NCI-H2029 (cell line): ENCODE data around the gene ANKRD34A.
A peak's percentile ranks its signal among the peaks of the same experiment; 100 is the strongest.

Experiments
- DNase-seq: peaks from one replicate; lab custom pipeline; 2025; lab: John Stamatoyannopoulos, UW

Gene ANKRD34A

DNA sequence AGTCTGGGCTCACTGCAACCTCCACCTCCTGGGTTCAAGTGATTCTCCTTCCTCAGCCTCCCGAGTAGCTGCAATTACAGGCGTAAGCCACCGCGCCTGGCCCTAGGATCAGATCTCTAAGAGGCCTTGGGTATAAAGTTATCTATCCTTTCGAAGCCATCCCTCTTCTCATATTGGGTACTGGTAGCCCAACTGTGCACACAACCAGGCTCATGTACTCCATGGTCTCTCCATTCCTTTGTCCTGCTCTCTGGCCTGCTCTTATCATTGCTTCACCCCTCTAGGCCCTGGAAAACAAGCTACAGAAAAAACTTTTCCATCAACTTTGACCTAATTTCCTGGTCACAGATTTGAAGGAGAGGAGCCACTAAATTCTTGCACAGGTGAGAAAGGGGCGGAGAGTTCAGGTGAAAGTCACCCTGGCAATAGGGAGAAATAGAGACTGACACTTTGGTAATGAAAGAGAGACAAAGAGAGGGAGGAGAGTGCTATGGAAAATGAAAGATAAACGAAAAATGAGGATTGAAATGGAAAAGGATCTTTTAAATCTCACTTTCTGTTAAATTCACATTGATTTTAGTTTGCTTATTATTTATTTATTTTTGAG, 26.0 kb upstream of the ANKRD34A start:
- DNase-seq = no peak

GRCh38 chr1:145988773-145989172, 24.4 kb upstream of the ANKRD34A start:
- no peak for DNase-seq

DNA sequence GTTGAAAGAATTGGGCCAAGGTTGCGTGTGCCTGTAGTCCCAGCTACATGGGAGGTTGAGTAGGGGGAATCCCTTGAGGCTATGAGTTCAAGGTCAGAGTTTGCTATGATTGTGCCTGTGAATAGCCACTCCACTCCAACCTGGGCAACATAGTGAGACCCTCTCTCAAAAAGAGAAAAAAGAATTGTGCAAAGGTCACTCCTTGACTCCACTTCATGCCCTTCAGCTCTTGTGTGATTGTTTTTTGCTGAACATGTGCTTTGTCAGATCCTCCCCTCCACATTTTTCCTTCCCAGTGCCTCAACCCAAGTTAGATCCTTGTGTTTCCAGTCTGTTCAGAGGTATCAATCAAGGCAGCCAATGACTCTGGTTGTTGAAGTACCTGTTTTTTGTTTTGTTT, 23.6 kb upstream of the ANKRD34A start:
- no peak for DNase-seq

DNA sequence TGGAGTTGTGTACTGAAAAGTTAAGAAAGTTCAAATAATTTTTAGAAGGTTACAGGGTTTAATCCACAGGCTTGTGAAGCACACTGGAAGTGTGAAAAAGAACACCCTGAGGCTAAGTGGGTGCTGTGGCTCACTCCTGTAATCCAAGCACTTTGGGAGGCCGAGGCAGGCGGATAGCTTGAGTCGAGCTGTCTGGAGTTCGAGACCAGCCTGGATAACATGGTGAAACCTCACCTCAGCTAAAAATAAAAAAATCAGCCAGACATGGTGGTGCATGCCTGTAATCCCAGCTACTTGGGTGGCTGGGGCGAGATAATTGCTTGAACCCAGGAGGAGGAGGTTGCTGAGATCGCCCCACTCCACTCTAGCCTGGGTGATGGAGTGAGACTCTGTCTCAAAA, 22.2 kb upstream of the ANKRD34A start:
- no peak for DNase-seq

GRCh38 chr1:145985502-145986439, 21.4 kb upstream of the ANKRD34A start:
- DNase-seq = peak; percentile 93

GRCh38 chr1:145985129-145985501, 20.7 kb upstream of the ANKRD34A start:
- DNase-seq = no peak

DNA sequence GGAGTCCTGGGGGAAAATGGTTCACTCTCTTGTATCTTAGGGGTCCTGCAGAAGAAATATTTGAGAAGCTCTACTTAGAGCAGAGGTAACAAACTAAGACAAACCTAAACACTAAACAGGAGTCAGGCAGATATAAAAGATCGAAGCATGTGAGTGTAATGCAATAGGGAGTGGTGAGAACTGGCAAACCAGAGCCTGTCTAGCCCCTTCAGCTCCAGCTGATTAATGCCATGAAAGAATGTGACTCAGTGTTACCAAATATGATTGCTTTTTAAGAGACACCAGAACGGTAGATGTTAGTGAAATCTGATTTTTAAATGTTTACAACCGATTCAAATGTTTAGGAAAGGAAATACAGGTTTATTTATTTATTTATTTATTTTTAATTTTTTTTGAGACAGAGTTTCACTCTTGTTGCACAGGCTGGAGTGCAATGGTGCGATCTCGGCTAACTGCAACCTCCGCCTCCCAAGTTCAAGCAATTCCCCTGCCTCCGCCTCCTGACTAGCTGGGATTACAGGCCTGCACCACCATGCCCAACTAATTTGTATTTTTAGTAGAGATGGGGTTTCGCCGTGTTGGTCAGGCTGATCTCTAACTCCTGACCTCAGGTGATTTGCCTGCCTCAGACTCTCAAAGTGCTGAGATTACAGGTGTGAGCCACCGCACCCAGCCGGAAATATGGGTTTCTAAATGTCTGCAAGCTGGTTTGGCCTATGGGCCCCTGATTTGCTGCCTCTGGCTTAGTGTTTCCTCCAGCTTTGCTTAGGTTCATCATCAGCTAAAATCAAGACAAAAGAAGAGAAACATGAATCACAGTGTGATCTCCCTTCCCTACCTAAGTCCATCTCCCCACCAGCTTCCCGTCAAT, 19.8 kb upstream of the ANKRD34A start:
- DNase-seq = no peak

- peak; percentile 80 for DNase-seq
Measured at GRCh38 chr1:145983206-145983675, 18.9 kb upstream of the ANKRD34A start.

DNA sequence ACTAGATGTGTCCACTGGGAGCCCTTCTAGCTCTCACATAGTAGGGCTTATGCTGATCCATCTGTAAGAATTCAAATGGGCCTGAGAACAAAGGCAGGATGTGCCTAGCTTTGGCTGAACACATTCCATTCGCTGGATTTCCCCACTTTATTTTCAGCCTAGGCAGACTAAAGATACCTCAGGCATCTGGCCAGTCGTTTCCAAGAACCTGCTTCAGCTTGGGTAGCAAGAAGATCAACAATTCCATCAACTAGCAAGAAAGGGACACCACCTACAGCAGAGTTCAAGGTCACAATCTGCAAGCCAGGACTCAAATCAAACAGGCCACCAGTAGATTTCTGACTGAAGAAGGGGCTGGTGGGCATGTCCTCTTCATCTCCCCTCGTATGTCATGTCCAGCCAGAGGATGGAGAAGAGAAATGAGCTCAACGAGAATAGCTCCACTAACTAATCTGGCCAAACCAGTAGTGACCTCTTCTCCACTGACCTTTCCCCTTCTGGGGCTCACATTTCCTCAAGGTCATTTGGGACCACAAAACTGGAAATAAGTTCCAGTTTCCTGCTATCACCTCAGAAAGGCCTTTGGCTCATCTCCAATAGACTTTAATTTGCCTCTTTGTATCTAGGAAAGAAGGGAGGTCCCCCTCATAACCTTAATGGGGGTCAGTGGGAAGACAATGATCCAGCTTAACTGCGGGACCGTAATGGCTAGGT, 17.8 kb upstream of the ANKRD34A start:
- no peak for DNase-seq

GRCh38 chr1:145980457-145980994, 16.2 kb upstream of the ANKRD34A start:
- no peak for DNase-seq

GRCh38 chr1:145979746-145980456, 15.5 kb upstream of the ANKRD34A start:
- no peak for DNase-seq

- DNase-seq = peak; percentile 99
Measured at GRCh38 chr1:145978854-145979745, 14.7 kb upstream of the ANKRD34A start.

DNA sequence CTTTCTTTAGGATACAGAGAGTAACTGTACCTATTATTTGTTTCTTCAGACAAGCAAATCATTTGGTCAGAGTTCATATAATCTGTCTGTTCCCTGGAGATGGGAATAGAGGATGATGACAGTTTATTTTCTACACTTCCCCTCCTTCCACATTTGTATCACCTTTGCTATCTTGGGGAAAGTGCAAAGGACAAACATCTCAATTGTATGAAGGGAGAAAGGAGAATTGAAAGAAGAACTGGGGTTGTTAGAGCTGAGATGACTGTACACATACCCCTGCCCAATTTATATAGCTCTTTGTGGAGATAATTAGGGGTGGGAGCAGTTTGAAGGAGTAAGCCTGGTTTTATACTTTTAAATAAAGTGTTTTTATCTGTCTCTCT, 14.1 kb upstream of the ANKRD34A start:
- no peak for DNase-seq

DNA sequence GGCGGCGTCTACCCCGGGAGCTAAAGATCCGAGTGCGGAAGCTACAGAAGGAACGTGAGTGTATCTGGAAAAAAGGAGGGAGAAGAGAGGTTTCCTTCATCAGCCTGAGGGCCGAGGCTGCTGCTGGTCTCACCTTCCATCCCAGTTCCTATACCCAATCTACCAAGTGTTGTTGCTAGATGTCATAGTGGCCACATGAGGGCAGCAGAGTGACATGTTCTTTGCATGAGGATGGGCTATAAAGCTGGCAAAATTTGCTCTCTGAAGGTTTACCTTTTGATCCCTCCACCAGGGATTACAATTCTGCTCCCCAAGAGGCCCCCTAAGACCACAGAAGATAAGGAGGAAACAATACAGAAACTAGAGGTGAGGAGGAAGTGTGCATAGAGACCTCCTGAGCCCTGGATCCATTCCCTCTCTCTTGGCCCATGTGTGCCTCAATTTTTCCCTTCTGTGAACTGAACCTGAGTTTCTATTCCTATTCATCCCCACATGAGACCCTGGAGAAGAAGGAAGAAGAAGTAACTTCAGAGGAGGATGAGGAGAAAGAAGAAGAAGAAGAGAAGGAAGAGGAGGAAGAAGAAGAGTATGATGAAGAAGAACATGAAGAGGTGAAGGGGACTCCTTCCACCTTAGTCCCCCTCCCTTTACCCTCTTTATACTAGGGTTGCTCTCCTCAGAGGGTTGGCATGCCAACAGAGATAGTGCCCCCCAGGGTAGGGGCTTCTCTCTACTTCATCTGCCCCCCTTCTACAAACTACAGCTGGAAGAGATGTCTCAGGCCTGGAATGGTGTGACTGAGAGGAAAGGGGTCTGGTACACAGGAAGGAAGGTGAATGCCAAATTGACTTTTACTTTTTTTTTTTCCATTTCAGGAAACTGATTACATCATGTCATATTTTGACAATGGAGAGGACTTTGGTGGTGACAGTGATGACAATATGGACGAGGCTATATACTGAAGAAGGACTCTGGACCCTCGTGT, 13.4 kb upstream of the ANKRD34A start:
- DNase-seq = peak; percentile 81

GRCh38 chr1:145977016-145977415, 12.6 kb upstream of the ANKRD34A start:
- no peak for DNase-seq

GRCh38 chr1:145975216-145975615, 10.8 kb upstream of the ANKRD34A start:
- no peak for DNase-seq

- no peak for DNase-seq
Measured at GRCh38 chr1:145974721-145975120, 10.3 kb upstream of the ANKRD34A start.

DNA sequence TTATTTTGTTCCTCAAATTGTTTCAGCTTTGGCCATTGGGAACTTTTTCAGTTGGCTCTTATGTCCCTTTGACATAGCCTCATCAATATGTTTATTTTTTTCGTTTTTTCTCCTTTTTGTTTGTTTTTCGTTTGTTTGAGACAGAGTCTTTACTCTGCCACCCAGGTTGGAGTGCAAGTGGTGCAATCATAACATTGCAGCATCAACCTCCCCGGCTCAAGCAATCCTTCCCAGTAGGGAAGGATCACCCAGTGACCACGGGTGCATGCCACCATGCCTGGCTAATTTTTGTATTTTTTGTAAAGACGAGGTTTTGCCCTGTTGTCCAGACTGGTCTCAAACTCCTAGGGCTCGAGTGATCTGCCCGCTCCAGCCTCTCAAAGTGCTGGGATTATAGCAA, 8.2 kb upstream of the ANKRD34A start:
- no peak for DNase-seq

GRCh38 chr1:145967288-145967687, 2.9 kb upstream of the ANKRD34A start:
- DNase-seq = no peak
